HG02763 (cell line): ENCODE measurements around the gene SUPT16H.
"Not testable (repeated sequence)": the region's sequence is repeated elsewhere in the genome, so short reads cannot be mapped to it uniquely, and the experiment has no call there.

Experiments used
- ATAC-seq: cut with Tn5 transposase; IDR thresholded peaks from one replicate; pipeline ENCODE4 v1.9.1; 2021; ENCODE audit warnings: mild to moderate bottlenecking, moderate library complexity; ENCODE audit not compliant: unreplicated experiment

The SUPT16H gene

GRCh38 chr14:21383848-21384493, at the start of gene SUPT16H:
Gene SUPT16H, minus strand, starts transcription at chr14:21384019. Its CDS starts 92 bp downstream, at chr14:21383927.
- peak; percentile 92 for ATAC-seq

GRCh38 chr14:21431126-21431525, 47.3 kb upstream of the SUPT16H start:
- no peak for ATAC-seq

GRCh38 chr14:21428930-21429329, 45.1 kb upstream of the SUPT16H start:
- no peak for ATAC-seq

- ATAC-seq = no peak
These were observed 42.9 kb upstream of the SUPT16H start for GRCh38 chr14:21426692-21427091.

- ATAC-seq = no peak
These were observed 35.7 kb upstream of the SUPT16H start for GRCh38 chr14:21419528-21419927.

GRCh38 chr14:21415329-21415728, 31.5 kb upstream of the SUPT16H start:
- ATAC-seq = no peak

- no peak for ATAC-seq
These were observed 30.4 kb upstream of the SUPT16H start for GRCh38 chr14:21414137-21414631.

- ATAC-seq = no peak
These were observed 24.3 kb upstream of the SUPT16H start for GRCh38 chr14:21408147-21408546.

GRCh38 chr14:21406213-21406612, 22.4 kb upstream of the SUPT16H start:
- no peak for ATAC-seq

- no peak for ATAC-seq
These were observed 21.3 kb upstream of the SUPT16H start for GRCh38 chr14:21405097-21405496.

- no peak for ATAC-seq
These were observed 15.6 kb upstream of the SUPT16H start for GRCh38 chr14:21399311-21399870.

GRCh38 chr14:21398901-21399300, 15.1 kb upstream of the SUPT16H start:
- no peak for ATAC-seq

GRCh38 chr14:21395450-21395849, 11.6 kb upstream of the SUPT16H start:
- no peak for ATAC-seq

GRCh38 chr14:21385188-21385904, 1.5 kb upstream of the SUPT16H start:
- no peak for ATAC-seq

- ATAC-seq = peak; percentile 8
These were observed 654 bp upstream of the SUPT16H start for GRCh38 chr14:21384494-21384851.

- no peak for ATAC-seq
These were observed 652 bp downstream of the SUPT16H start for GRCh38 chr14:21382886-21383847.

- no peak for ATAC-seq
These were observed 1.7 kb downstream of the SUPT16H start for GRCh38 chr14:21382095-21382494.

- ATAC-seq = no peak
These were observed 4.5 kb downstream of the SUPT16H start for GRCh38 chr14:21379338-21379737.

GRCh38 chr14:21373980-21374379, 9.8 kb downstream of the SUPT16H start:
- ATAC-seq = no peak

- ATAC-seq = not testable (repeated sequence)
These were observed 11.0 kb downstream of the SUPT16H start for GRCh38 chr14:21372814-21373213.
